Prostate gland (tissue), 2 donors: Measurements from ENCODE around the gene ITPRID1. TPM values are rescaled to one million over a fixed set of nuclear protein-coding genes. Genes with fewer than 3 reads are reported as not detected.

Source experiments
- DNase-seq: peaks from one replicate; pipeline ENCODE4 v3.0.0-alpha.2; 2019; ENCODE audit warnings: low spot score
- H3K27ac ChIP-seq, 2 donors: fragments of 200-600 bp; sonication (generic); 2 replicates each; pipeline ENCODE4 v1.5.1; 2017 to 2019
- H3K27me3 ChIP-seq: fragments of 200-600 bp; sonication (generic); replicated peaks from 2 replicates; pipeline ENCODE4 v1.5.1; 2019; ENCODE audit not compliant: insufficient read depth
- H3K36me3 ChIP-seq, 2 donors: fragments of 200-600 bp; sonication (generic); 1 replicate in 1 of 2; 2 replicates in 1 of 2; pipeline versions ENCODE4 v1.5.1 to v1.8.1; 2017 to 2019
- H3K4me1 ChIP-seq: fragments of 200-600 bp; sonication (generic); replicated peaks from 2 replicates; pipeline ENCODE4 v1.5.1; 2019
- H3K4me3 ChIP-seq, 2 donors: fragments of 200-600 bp; sonication (generic); 2 replicates each; pipeline ENCODE4 v1.5.1; 2017 to 2019
- H3K9me3 ChIP-seq: fragments of 200-600 bp; sonication (generic); 2 replicates; pipeline ENCODE4 v1.5.1; 2017
- POLR2A ChIP-seq: fragments of 450-650 bp; IDR thresholded peaks from one replicate; pipeline ENCODE4 v1.6.1; 2016; ENCODE audit warnings: antibody characterized with exemption, mild to moderate bottlenecking
- POLR2AphosphoS5 ChIP-seq: sonication (generic); formaldehyde crosslinking; IDR thresholded peaks from one replicate; pipeline ENCODE4 v1.6.1; 2017; ENCODE audit warnings: antibody characterized with exemption
- WGBS: methylation state at CpG from one replicate; pipeline ENCODE4 v1.1.5; 2018; 5-methylcytosine and 5-hydroxymethylcytosine counted together
- intact Hi-C: fragments of 100-400 bp; cut with DNase I; formaldehyde crosslinking; loops from one replicate; pipeline ENCODE4 v1.14.2; 2022
- total RNA-seq, 2 donors: library from RNA; depleted of rRNA; stranded (reverse); fragments of >200 nt; gene quantifications; one replicate each; pipeline ENCODE4 v1.1.0, GENCODE V29; 2016
- TF ChIP-seq, protein P1 (sequence below), 4 experiments: fragments of 200-600 bp in 2 of 4; fragments of 450-650 bp in 2 of 4; sonication (generic) in 2 of 4; IDR thresholded peaks; 1 replicate in 3 of 4; 2 replicates in 1 of 4; pipeline ENCODE4 v1.5.1; 2016 to 2019; ENCODE audit warnings: antibody characterized with exemption in 4 of 4, mild to moderate bottlenecking in 2 of 4, moderate library complexity in 2 of 4

Gene ITPRID1
- total RNA-seq, 2 donors from 2014 or later: 0.17 TPM; not detected in 1

DNA sequence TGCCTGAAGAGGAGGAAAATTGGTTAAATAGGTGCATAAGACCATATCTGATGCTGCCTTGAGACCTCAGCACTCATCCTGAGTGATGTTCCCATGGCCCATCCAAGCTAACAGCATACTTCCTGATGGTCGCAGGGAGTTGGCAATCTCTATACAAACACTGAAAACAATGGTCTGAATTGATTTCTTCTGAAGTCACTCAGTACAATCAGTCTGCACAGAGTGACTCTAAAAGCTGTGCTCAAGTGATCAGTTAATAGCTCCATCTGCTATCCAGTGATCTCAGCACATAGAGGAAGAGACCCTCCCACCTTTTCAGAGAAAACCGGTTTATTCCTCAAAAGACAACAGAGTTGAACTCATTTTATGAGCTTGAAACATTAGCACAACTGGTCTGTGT lies 177.0 kb downstream of the ITPRID1 start:
- H3K27me3 ChIP-seq: no peaks in the 10 kb centered on the region
- DNase-seq: no peak
- 16% methylated on average over 2 of the region's 2 CpGs for WGBS
- H3K9me3 ChIP-seq: no peaks in the 10 kb centered on the region
- intact Hi-C loops: no loop called here
- TF ChIP-seq POLR2A: no peak
- no peak for TF ChIP-seq POLR2AphosphoS5
- TF ChIP-seq, protein P1, sequence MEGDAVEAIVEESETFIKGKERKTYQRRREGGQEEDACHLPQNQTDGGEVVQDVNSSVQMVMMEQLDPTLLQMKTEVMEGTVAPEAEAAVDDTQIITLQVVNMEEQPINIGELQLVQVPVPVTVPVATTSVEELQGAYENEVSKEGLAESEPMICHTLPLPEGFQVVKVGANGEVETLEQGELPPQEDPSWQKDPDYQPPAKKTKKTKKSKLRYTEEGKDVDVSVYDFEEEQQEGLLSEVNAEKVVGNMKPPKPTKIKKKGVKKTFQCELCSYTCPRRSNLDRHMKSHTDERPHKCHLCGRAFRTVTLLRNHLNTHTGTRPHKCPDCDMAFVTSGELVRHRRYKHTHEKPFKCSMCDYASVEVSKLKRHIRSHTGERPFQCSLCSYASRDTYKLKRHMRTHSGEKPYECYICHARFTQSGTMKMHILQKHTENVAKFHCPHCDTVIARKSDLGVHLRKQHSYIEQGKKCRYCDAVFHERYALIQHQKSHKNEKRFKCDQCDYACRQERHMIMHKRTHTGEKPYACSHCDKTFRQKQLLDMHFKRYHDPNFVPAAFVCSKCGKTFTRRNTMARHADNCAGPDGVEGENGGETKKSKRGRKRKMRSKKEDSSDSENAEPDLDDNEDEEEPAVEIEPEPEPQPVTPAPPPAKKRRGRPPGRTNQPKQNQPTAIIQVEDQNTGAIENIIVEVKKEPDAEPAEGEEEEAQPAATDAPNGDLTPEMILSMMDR (IDR thresholded peaks at IDR 0.05): no peak
- H3K36me3 ChIP-seq: no peaks in the 10 kb centered on the region
- no peaks in the 10 kb centered on the region for H3K4me1 ChIP-seq
- H3K4me3 ChIP-seq: no peak overlapping the region
- H3K27ac ChIP-seq: no peak overlapping the region

DNA sequence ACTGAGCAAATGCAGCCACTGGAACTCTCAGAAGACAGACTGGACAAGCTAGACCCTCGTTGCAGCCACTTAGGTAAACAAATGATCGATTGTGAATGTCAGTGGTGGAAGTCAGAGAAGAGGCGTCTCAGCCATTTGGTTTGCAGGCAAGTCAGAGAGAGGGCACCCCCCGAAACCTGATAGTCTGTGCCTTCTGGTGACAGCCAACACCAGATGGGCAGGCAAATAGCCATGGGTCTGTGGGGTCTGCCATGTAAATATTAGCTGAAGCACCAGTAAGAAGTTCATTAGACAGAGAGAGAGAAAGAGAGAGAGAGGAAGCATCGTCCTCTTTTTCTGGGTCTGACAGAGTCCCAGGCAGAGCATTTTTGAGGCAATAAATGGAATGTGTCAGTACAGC lies 178.6 kb downstream of the ITPRID1 start:
- DNase-seq: no peak
- H3K9me3 ChIP-seq: no peaks in the 10 kb centered on the region
- H3K4me3 ChIP-seq: no peak overlapping the region
- TF ChIP-seq, protein P1 (IDR thresholded peaks at IDR 0.05): no peak
- TF ChIP-seq POLR2AphosphoS5 (no peak), POLR2A (no peak)
- no peak overlapping the region for H3K27ac ChIP-seq
- intact Hi-C loops: no loop called here
- no peaks in the 10 kb centered on the region for H3K27me3 ChIP-seq
- 34% methylated on average over 5 of the region's 5 CpGs for WGBS
- no peaks in the 10 kb centered on the region for H3K4me1 ChIP-seq
- no peaks in the 10 kb centered on the region for H3K36me3 ChIP-seq

DNA sequence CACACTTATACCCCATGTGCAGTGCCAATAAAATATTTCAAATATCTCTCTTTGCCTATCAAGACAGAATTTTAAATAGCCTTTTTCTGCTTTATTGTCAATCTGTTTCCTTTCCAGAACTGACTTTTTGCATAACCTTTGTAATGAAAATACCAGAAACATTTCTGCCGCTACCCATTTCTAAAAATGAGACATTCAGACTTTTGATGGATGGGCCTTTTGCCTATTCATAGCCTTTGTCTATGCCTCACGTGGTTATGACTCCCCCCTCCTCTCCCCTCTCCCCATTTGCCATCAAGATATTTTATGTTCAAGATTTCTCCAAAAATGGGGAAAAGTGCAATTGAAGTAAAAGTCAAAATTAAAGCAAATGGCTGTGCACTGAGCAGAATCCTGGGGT lies 179.0 kb downstream of the ITPRID1 start:
- intact Hi-C loops: no loop called here
- H3K9me3 ChIP-seq: no peaks in the 10 kb centered on the region
- H3K27me3 ChIP-seq: no peaks in the 10 kb centered on the region
- no peak overlapping the region for H3K4me3 ChIP-seq
- TF ChIP-seq POLR2A (no peak), POLR2AphosphoS5 (no peak)
- TF ChIP-seq, protein P1 (IDR thresholded peaks at IDR 0.05): no peak
- H3K36me3 ChIP-seq: no peaks in the 10 kb centered on the region
- WGBS: 70% methylated on average over 2 of the region's 2 CpGs
- H3K27ac ChIP-seq: no peak overlapping the region
- DNase-seq: no peak
- no peaks in the 10 kb centered on the region for H3K4me1 ChIP-seq

DNA sequence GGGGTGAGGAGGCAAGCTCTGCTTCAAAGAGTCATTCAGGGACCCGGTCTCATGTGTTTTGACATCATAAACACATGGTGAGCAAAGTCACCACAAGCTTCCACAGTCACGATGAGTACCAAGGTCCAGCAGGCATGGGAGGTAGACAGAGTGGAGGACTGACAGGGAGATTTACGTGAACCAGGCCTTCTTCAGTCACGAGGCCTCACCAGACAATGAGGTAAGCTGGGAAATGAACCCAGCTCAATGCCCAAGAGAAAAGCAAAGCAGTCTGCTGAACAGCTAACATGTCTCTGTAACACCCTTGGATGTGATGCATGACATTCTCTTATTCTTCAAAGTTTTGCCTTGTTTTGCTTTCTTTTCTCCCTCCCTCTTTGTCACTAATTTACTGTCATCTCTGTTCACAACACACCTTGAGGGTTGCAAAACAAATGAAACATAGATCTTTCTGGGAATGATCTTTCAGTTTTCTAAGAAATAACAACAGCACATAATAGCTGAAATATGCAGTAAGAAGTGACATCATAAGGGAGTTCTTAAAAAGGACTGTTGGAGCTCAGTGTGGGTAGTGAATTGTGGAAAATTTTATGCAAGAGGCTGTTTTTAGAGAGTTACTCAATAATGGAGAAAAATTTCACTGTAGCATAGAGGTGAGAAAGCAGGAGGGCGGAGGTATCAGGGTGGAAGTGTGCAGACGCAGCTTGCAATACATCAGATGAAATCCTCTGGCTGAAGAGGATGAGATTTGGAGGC lies 182.1 kb downstream of the ITPRID1 start:
- H3K36me3 ChIP-seq: no peaks in the 10 kb centered on the region
- no peak overlapping the region for H3K4me3 ChIP-seq
- intact Hi-C loops: no loop called here
- H3K9me3 ChIP-seq: no peaks in the 10 kb centered on the region
- no peaks in the 10 kb centered on the region for H3K4me1 ChIP-seq
- H3K27me3 ChIP-seq: no peaks in the 10 kb centered on the region
- TF ChIP-seq POLR2AphosphoS5 (no peak), POLR2A (no peak)
- TF ChIP-seq, protein P1 (IDR thresholded peaks at IDR 0.05): no peak
- 79% methylated on average over 6 of the region's 6 CpGs for WGBS
- no peak for DNase-seq
- no peak overlapping the region for H3K27ac ChIP-seq

DNA sequence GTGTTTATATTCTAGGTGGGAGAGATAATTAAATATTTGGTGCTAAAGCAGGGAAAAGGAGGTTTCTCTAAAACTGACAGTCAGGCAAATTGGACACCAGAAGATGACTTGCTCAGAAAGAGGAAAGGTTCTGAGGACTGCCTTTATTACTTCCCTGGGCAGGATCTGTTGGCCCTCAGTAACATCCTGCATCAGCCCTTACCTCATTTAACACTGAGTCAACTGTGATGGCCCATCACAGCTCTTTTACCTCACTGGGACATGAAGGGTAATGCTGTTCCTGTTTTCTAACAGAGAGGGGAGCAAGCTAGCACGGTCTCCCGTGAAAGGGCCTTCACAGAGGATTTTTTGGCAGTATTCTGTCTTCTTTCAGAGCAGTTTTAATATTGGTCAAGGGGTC lies 185.2 kb downstream of the ITPRID1 start:
- 70% methylated on average over 2 of the region's 2 CpGs for WGBS
- no peak overlapping the region for H3K4me3 ChIP-seq
- no peaks in the 10 kb centered on the region for H3K27me3 ChIP-seq
- no peak for TF ChIP-seq POLR2A
- TF ChIP-seq, protein P1 (IDR thresholded peaks at IDR 0.05): no peak
- no peak for TF ChIP-seq POLR2AphosphoS5
- H3K36me3 ChIP-seq: no peaks in the 10 kb centered on the region
- H3K4me1 ChIP-seq: no peaks in the 10 kb centered on the region
- H3K27ac ChIP-seq: no peak overlapping the region
- no peak for DNase-seq
- intact Hi-C loops: no loop called here
- no peaks in the 10 kb centered on the region for H3K9me3 ChIP-seq
